ENCODE data around the gene CYTH1. TPM values are rescaled to one million over a fixed set of nuclear protein-coding genes. Genes with fewer than 3 reads are reported as not detected.

CYTH1 gene
- total RNA-seq, 2 experiments from 2014 or later: 73.0 to 148 TPM

DNA sequence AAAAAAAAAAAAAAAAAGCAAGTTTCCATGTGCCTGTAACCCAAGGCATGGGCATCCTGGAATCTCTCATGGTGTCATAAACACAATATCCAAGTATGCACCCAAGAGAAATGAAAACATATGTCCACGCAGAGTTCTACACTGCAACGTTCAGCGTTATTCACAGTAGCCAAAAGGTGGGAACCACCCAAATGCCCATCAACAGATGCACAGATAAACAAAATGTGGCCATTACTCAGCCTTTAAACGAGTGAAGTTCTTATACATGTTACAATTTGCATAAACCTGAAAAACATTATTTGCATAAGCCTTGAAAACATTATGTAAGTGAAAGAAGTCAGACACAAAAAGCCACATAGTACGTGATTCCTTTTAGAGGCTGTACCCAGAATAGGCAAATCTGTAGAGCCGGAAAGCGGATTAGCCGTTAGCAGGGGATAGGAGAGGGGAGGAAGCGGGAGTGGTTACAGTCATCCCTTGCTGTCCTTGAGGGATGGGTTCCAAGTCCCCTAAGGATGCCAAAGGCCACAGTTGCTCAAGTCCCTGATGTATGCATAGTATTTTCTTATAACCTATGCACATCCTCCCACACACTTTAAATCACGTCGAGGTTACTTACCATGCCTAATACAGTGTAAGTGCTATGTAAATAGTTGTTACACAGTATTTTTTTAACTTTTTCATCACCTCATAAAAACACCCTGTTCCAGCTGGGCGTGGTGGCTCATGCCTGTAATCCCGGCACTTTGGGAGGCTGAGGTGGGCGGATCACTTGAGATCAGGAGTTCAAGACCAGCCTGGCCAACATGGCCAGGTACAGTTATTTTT is 157.5 kb downstream of the CYTH1 start:
- H3K4me2 ChIP-seq (ENCODE audit: low read length): no peak overlapping the region

More for the DNA sequence above, 157.5 kb downstream of the CYTH1 start:
- intact Hi-C loops (cut with micrococcal nuclease; ENCODE audit: unreplicated experiment): no loop called here
- H3K9me3 ChIP-seq (ENCODE audit: low read length): no peaks in the 10 kb centered on the region
- H4K20me1 ChIP-seq (ENCODE audit: insufficient read depth, low read length): no peaks in the 10 kb centered on the region
- BruUV-seq (replicated peaks): no TSS peak
- no peak overlapping the region for H3K4me3 ChIP-seq (ENCODE audit: low read depth, low read length, poor library complexity, severe bottlenecking)
- ChIA-PET POLR2A (no interaction called here), CTCF (ENCODE audit: unreplicated experiment) (no interaction called here)
- no peaks in the 10 kb centered on the region for H3K36me3 ChIP-seq (ENCODE audit: insufficient read depth, low read length)
- no peaks in the 10 kb centered on the region for H3K9me2 ChIP-seq (ENCODE audit: insufficient read depth, low read length)
- H3K4me1 ChIP-seq (ENCODE audit: insufficient read depth, low read length, poor library complexity, severe bottlenecking): no peaks in the 10 kb centered on the region
- no peaks in the 10 kb centered on the region for H3K79me2 ChIP-seq (ENCODE audit: insufficient read depth, low read depth, low read length)
- TF ChIP-seq EZH2phosphoT487 (IDR thresholded peaks at IDR 0.05; ENCODE audit: borderline replicate concordance, low read depth, low read length): no peak
- TF ChIP-seq, protein P1, sequence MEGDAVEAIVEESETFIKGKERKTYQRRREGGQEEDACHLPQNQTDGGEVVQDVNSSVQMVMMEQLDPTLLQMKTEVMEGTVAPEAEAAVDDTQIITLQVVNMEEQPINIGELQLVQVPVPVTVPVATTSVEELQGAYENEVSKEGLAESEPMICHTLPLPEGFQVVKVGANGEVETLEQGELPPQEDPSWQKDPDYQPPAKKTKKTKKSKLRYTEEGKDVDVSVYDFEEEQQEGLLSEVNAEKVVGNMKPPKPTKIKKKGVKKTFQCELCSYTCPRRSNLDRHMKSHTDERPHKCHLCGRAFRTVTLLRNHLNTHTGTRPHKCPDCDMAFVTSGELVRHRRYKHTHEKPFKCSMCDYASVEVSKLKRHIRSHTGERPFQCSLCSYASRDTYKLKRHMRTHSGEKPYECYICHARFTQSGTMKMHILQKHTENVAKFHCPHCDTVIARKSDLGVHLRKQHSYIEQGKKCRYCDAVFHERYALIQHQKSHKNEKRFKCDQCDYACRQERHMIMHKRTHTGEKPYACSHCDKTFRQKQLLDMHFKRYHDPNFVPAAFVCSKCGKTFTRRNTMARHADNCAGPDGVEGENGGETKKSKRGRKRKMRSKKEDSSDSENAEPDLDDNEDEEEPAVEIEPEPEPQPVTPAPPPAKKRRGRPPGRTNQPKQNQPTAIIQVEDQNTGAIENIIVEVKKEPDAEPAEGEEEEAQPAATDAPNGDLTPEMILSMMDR (conservative IDR thresholded peaks at IDR 0.05; ENCODE audit: low read length): no peak
- H2AFZ ChIP-seq (ENCODE audit: low read length): no peak overlapping the region
- no peak overlapping the region for H3K27ac ChIP-seq (ENCODE audit: low read depth, low read length, poor library complexity, severe bottlenecking)
- no peak for DNase-seq (ENCODE audit: low spot score)

Small RNAs within 50 kb of the gene (small RNA-seq; reads per million reads assigned to genes)
- gene RNU6-638P: not detected

Other genes with a start within 250 kb of the CYTH1 start
- gene DNAH17, start 204.9 kb downstream of the CYTH1 start, total RNA-seq (2014; rRNA removed; shearing (Covaris generic)): 1.1 and 2.3 TPM in 2 replicates
- 0.57 and 0.89 TPM in 2 replicates for gene DNAH17, start 204.9 kb downstream of the CYTH1 start, total RNA-seq (2022)
- gene USP36, start 58.5 kb upstream of the CYTH1 start, total RNA-seq (2014; rRNA removed; shearing (Covaris generic)): 46.6 and 47.2 TPM in 2 replicates
- 113 and 144 TPM in 2 replicates for gene USP36, start 58.5 kb upstream of the CYTH1 start, total RNA-seq (2022)
- gene CEP295NL, start 120.9 kb upstream of the CYTH1 start, total RNA-seq (2014; rRNA removed; shearing (Covaris generic)): not detected in 2 replicates
- not detected in 2 replicates for gene CEP295NL, start 120.9 kb upstream of the CYTH1 start, total RNA-seq (2022)
- gene TIMP2, start 143.1 kb upstream of the CYTH1 start, total RNA-seq (2014; rRNA removed; shearing (Covaris generic)): 0.54 and 0.57 TPM in 2 replicates
- gene TIMP2, start 143.1 kb upstream of the CYTH1 start, total RNA-seq (2022): not detected in 2 replicates
- 0.88 TPM in 1 of 2 replicates, not detected in the other for gene LGALS3BP, start 197.7 kb upstream of the CYTH1 start, total RNA-seq (2014; rRNA removed; shearing (Covaris generic))
- gene LGALS3BP, start 197.7 kb upstream of the CYTH1 start, total RNA-seq (2022): 1.3 and 1.7 TPM in 2 replicates
- gene CANT1, start 227.5 kb upstream of the CYTH1 start, total RNA-seq (2014; rRNA removed; shearing (Covaris generic)): 36.3 and 37.2 TPM in 2 replicates
- gene CANT1, start 227.5 kb upstream of the CYTH1 start, total RNA-seq (2022): 51.7 and 60.5 TPM in 2 replicates
- not detected in 2 replicates for gene C1QTNF1, start 241.9 kb upstream of the CYTH1 start, total RNA-seq (2014; rRNA removed; shearing (Covaris generic))
- gene C1QTNF1, start 241.9 kb upstream of the CYTH1 start, total RNA-seq (2022): not detected in 2 replicates

All from OCI-LY7 (cell line).